Adrenal gland (tissue), 12 donors: ENCODE measurements around the gene DOCK3. TPM values are rescaled to one million over a fixed set of nuclear protein-coding genes. Genes with fewer than 3 reads are reported as not detected.
A peak's percentile ranks its signal among the peaks of the same experiment; 100 is the strongest.

Source experiments
- DNase-seq, 7 donors: peaks; one replicate each; pipeline ENCODE4 v3.0.0-alpha.2; 2019 to 2020
- H3K27ac ChIP-seq, 5 donors: fragments of 200-600 bp; sonication (generic) in 4 of 5; 1 replicate in 3 of 5; 2 replicates in 2 of 5; pipeline versions ENCODE4 v1.5.1 to v1.8.0; 2016 to 2020; ENCODE audit warnings: mild to moderate bottlenecking in 1 of 5
- H3K27me3 ChIP-seq: fragments of 200-600 bp; 2 replicates; pipeline ENCODE4 v1.8.0; 2021
- H3K36me3 ChIP-seq, 2 donors: fragments of 200-600 bp; replicated peaks in 1 of 2; 1 replicate in 1 of 2; 2 replicates in 1 of 2; pipeline versions ENCODE4 v1.5.1 to v1.8.0; 2018 to 2022
- H3K4me1 ChIP-seq, 2 donors: fragments of 200-600 bp; replicated peaks in 1 of 2; 1 replicate in 1 of 2; 2 replicates in 1 of 2; pipeline versions ENCODE4 v1.5.1 to v1.8.0; 2018 to 2021
- H3K4me3 ChIP-seq, 4 donors: fragments of 200-600 bp; sonication (generic) in 3 of 4; one replicate each; pipeline ENCODE4 v1.5.1; 2016 to 2018
- H3K9me3 ChIP-seq, 3 donors: fragments of 200-600 bp; sonication (generic) in 1 of 3; replicated peaks in 1 of 3; 1 replicate in 2 of 3; 2 replicates in 1 of 3; pipeline versions ENCODE4 v1.5.1 to v1.8.0; 2016 to 2021
- POLR2A ChIP-seq, 2 donors: fragments of 450-650 bp; IDR thresholded peaks; one replicate each; pipeline ENCODE4 v1.6.1; 2017; ENCODE audit warnings: antibody characterized with exemption in 2 of 2, mild to moderate bottlenecking in 2 of 2, moderate library complexity in 1 of 2
- WGBS, 4 donors: extraction: QIAGEN DNeasy Blood & Tissue Kit in 2 of 4; methylation state at CpG; one replicate each; pipeline versions ENCODE4 v1.1.5 to v1.1.7; 2013 to 2017; 5-methylcytosine and 5-hydroxymethylcytosine counted together
- intact Hi-C, 2 donors: fragments of 100-400 bp; cut with DNase I; formaldehyde crosslinking; loops; one replicate each; pipeline versions ENCODE4 v1.14.1 to v1.15.0; 2022 to 2023
- polyA plus RNA-seq, 3 donors: library from polyadenylated mRNA; stranded (reverse); fragments of 200-250 nt in 2 of 3; fragments of 350-450 nt in 1 of 3; fragmentation: Illumina TruSeq in 1 of 3; extraction: RNeasy Lipid Tissue Mini Kit (QIAGEN cat#74804) in 1 of 3; gene quantifications; one replicate each; pipeline ENCODE4 v1.2.3, GENCODE V29; 2013 to 2014
- total RNA-seq, 9 donors: library from RNA; depleted of rRNA in 4 of 9; stranded (reverse); fragments of >200 nt in 4 of 9; fragments of 120-200 nt in 1 of 9; fragmentation: NEBNext Ultra II Directional in 1 of 9; extraction: Animal tissue kit (Norgen Biotek cat#: 25700) in 1 of 9; gene quantifications; one replicate each; pipeline versions ENCODE4 v1.1.0 to v1.2.4, GENCODE V29; 2013 to 2023
- TF ChIP-seq, protein P1 (sequence below), 6 experiments: fragments of 450-650 bp in 4 of 6; fragments of 200-600 bp in 2 of 6; sonication (generic) in 1 of 6; IDR thresholded peaks; 1 replicate in 5 of 6; 2 replicates in 1 of 6; pipeline versions ENCODE4 v1.5.1 to v1.8.0; 2016 to 2021; ENCODE audit warnings: antibody characterized with exemption in 6 of 6, mild to moderate bottlenecking in 2 of 6, moderate library complexity in 1 of 6
- donor health status: healthy with polysubstance abuse.
- donor health status: Bipolar disorder and iron deficiency.
- donor health status: DM: yes; HTN: yes; CAD: no.
- donor health status: DM: no; HTN: no; CAD: no.
- donor health status: DM: no; HTN: no; CAD: no.
- donor health status: DM: yes; HTN: yes; CAD: no.

The DOCK3 gene
- total and polyA plus RNA-seq, 12 donors: 0.72 to 8.6 (median 2.9) TPM

DNA sequence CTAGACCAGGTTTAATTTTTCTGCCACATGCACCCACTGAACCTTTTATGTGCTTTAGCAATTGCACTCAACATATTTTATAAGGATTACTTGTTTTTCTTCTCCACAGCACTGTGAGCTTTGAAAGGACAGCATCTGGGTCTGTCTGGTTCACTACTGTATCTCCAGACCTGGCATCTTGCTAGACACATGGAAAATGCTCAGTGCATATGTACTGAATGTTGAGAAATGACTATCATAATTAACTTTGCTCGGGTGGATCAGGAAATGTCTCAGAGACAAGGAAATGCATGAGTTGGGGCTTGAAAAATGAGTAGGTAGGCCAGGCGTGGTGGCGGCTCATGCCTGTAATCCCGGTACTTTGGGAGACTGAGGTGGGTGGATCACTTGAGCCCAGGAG is 40.2 kb downstream of the DOCK3 start:
- H3K27me3 ChIP-seq: no peaks in the 10 kb centered on the region
- no peaks in the 10 kb centered on the region for H3K36me3 ChIP-seq
- TF ChIP-seq POLR2A (IDR thresholded peaks at IDR 0.05): no peak
- TF ChIP-seq, protein P1, sequence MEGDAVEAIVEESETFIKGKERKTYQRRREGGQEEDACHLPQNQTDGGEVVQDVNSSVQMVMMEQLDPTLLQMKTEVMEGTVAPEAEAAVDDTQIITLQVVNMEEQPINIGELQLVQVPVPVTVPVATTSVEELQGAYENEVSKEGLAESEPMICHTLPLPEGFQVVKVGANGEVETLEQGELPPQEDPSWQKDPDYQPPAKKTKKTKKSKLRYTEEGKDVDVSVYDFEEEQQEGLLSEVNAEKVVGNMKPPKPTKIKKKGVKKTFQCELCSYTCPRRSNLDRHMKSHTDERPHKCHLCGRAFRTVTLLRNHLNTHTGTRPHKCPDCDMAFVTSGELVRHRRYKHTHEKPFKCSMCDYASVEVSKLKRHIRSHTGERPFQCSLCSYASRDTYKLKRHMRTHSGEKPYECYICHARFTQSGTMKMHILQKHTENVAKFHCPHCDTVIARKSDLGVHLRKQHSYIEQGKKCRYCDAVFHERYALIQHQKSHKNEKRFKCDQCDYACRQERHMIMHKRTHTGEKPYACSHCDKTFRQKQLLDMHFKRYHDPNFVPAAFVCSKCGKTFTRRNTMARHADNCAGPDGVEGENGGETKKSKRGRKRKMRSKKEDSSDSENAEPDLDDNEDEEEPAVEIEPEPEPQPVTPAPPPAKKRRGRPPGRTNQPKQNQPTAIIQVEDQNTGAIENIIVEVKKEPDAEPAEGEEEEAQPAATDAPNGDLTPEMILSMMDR (IDR thresholded peaks at IDR 0.05): no peak
- H3K4me1 ChIP-seq: no peaks in the 10 kb centered on the region
- intact Hi-C loops: no loop called here
- DNase-seq: peak in 2 of 7 donors; percentile 7 to 24
- H3K9me3 ChIP-seq: no peaks in the 10 kb centered on the region
- no peak overlapping the region for H3K27ac ChIP-seq
- H3K4me3 ChIP-seq: no peak overlapping the region
- WGBS, 4 donors: 60 to 79% (median 71%) methylated on average over 4 of the region's 4 CpGs

DNA sequence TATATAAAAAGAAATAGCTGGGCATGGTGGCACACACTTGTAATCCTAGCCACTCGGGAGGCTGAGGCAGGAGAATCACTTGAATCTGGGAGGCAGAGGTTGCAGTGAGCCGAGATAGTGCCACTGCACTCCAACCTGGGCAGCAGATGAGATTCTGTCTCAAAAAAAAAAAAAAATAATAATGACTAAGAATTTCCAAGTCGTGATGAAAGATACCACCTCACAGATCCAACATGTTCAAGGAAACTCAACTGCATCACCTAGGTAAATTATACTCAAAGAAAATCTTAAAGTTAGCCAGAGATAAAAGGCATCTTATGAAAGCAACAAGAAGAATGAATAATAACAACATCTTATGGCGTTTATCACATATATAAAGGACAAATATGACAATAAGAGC is 50.1 kb downstream of the DOCK3 start:
- Histone ChIP-seq H3K4me1 (no peaks in the 10 kb centered on the region), H3K4me3 (no peak overlapping the region), H3K27me3 (no peaks in the 10 kb centered on the region), H3K27ac (no peak overlapping the region), H3K9me3 (no peaks in the 10 kb centered on the region), H3K36me3 (no peaks in the 10 kb centered on the region)
- intact Hi-C loops: no loop called here
- no peak for DNase-seq
- TF ChIP-seq, protein P1 (IDR thresholded peaks at IDR 0.05): no peak
- TF ChIP-seq POLR2A (IDR thresholded peaks at IDR 0.05): no peak
- 77 to 90% (median 85%) methylated on average over 4 of the region's 4 CpGs for WGBS, 4 donors

DNA sequence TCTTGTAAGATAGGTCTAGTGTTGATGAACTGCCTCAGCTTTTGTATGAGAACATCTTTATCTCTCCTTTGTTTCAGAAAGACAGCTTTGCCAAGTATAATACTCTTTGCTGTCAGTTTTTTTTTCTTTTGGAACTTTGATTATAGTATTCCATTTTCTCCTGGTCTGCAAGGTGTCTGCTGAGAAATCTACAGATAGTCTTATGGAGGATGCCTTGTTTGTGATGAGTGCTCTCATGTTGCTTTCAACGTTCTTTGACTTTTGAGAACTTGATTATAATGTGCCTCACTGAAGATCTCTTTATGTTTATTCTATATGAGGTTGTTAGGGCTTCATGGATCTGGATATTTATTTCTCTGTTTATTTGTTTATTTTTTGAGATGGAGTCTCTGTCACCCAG is 60.3 kb downstream of the DOCK3 start:
- intact Hi-C loops: no loop called here
- no peak for DNase-seq
- no peaks in the 10 kb centered on the region for H3K9me3 ChIP-seq
- no peaks in the 10 kb centered on the region for H3K27me3 ChIP-seq
- TF ChIP-seq, protein P1 (IDR thresholded peaks at IDR 0.05): no peak
- H3K4me1 ChIP-seq: no peaks in the 10 kb centered on the region
- H3K36me3 ChIP-seq: no peaks in the 10 kb centered on the region
- no peak overlapping the region for H3K27ac ChIP-seq
- 0 to 72% (median 41%) methylated on average over 1 of the region's 1 CpG for WGBS, 4 donors
- H3K4me3 ChIP-seq: no peak overlapping the region

DNA sequence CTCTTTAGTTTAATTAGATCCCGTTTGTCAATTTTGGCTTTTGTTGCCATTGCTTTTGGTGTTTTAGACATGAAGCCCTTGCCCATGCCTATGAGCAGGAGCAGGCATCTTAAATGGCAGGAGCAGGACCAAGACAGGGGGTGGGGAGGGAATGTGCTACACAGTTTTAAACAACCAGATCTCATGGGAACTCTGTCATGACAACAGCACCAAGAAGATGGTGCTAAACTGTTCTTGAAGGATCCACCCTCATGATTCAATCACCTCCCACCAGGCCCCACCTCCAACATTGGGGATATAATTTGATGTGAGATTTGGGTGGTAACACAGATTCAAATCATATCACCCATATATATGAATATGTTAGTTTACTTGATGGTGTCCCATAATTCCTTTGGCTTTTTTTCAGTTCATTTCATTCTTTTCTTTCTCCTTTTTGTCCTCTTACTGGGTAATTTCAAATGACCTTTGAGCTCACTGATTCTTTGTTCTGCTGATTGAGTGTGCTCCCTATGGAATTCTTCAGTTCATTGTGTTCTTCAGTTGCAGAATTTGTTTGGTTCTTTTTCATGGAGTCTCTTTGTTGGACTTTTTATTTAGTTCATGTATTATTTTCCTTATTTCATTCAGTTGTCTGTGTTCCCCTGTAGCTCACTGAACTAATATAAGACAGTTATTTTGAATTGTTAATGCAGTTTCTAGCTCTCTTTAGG is 62.6 kb downstream of the DOCK3 start:
- Histone ChIP-seq H3K27ac (no peak overlapping the region), H3K36me3 (no peaks in the 10 kb centered on the region), H3K4me3 (no peak overlapping the region), H3K9me3 (no peaks in the 10 kb centered on the region), H3K27me3 (no peaks in the 10 kb centered on the region), H3K4me1 (no peaks in the 10 kb centered on the region)
- 80 to 95% (median 85%) methylated on average over 1 of the region's 1 CpG for WGBS, 4 donors
- intact Hi-C loops: no loop called here
- no peak for TF ChIP-seq POLR2A (IDR thresholded peaks at IDR 0.05)
- TF ChIP-seq, protein P1 (IDR thresholded peaks at IDR 0.05): no peak
- no peak for DNase-seq
